ENCODE measurements around the gene TMEM141.
A peak's percentile ranks its signal among the peaks of the same experiment; 100 is the strongest.

Gene TMEM141

GRCh38 chr9:136842380-136842948 lies 51.3 kb downstream of the TMEM141 start, which contains the start of gene AJM1:
TSS of gene AJM1 (plus strand) at chr9:136842478. CDS start at chr9:136844415, 1,937 bp downstream.
- peak; percentile 86 for FAIRE-seq
- DNase-seq (ENCODE audit: extremely low spot score, insufficient read length, low read depth) = peak; percentile 68

Data from GM18507 (cell line).